Fibroblast of skin of right quadriceps (primary cell): Measurements from ENCODE around the gene PLCD4.

Experiments used
- DNase-seq: peaks from one replicate; pipeline ENCODE4 v3.0.0-alpha.2; 2013

PLCD4 gene

DNA sequence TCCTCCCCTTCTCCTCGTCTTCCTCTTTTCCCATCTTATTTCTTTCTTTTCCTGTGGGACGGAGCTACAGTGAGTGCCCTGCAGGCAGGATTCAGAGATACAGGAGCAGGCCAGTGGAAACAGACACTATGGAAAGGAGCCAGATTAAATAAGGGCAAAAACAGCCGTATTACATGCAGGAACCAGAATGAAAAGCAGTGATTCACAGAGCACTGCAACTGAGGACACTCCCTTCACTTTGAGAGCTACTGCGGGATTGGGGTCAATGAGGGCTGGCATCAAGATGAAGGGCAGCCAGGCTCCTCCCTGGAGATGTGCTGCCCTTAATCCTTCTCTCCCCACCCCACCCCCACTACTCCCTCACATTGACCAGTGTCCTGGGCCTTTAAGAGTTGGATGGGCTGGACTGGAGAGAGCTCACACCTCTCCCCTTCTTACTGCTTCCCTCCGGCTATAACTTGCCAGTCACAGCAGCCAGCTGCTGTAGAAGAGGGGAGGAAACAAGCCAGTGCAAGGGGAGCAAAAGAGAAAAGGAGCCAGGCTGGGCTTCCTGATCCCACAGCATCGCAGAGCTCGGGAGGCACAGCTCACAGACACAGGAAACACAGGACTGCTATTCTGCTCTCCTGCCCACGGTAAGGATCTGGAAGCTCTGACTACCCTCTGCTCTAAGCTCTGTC is at the start of gene PLCD4:
Gene PLCD4, plus strand, starts transcription at position 464 of the 680 bp plus-strand sequence. CDS start 7,841 bp downstream, outside the sequence.
- peak; percentile 50 for DNase-seq

DNA sequence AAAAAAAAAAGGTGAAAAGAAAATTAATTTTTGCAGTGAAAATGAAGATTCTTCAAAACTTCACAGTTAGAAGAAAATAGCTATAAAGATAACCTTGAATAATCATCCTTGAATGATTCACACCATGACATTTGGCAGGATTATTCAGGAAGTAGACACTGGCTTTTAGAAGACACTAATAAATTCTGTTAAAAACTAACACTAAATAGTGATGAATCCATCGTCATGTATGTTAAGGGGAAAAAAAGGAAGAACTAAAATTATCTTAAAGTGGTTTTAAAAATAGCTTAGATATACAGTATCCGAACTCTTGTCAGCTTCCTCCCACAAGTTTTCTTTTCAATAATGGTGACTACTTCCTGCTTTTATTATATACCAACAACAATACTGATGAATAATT is 49.8 kb upstream of the PLCD4 start:
- DNase-seq = no peak

- no peak for DNase-seq
Measured at GRCh38 chr2:218558986-218559385, 48.7 kb upstream of the PLCD4 start.

DNA sequence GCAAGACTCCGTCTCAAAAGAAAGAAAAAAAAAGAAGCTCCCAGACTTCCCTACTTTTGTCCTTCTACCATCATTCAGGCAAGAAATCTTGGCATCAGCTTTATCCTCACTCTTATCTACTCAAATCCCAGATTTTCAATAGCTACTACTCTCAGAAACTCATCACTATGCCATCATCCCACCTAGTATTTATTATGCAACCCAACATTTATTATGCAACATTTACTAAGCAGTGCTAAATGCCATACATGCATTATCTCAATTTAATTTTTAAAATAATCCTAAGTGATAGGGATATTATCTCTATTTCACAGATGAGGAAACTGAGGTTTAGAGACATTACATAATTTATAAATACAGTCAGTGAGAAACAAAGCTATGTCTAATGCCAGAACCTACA is 43.6 kb upstream of the PLCD4 start:
- DNase-seq = no peak

DNA sequence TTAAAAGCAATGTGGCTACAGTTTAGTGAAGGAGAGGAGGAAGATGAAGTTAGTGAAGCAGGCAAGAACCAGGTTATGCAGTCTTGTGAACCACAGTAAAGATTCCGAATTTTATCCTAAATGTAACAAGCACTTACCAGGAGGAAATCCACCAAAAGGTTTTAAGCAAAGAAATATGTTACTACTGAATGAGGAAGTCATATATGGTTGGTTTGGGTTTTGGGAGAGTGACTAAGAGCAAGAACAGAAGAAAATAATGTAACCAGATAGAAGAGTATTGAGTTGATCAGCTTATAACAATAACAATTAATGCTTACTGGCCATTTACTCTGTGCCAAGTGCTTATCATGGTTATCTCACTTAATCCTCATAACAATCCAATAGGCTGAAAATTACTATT is 41.4 kb upstream of the PLCD4 start:
- DNase-seq = no peak

DNA sequence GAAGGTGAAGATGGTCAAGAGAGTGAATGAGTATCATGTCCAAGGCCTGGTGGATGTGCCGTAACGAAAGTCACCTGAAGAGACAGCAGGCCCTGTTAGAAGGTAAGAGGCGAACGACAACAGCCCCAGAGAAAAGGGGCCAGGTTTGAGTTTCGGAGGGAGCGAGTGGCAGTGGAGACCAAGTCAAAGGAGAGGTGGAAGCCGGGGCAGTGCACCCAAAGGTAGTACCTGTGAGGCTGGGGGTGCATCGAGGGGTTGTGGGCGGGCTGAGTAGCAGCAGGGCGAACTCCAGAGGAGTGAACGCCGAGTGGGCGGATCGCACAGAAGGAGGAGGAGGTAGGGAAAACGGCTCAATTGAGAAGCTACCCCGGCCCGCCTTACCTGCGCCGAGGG is 39.9 kb upstream of the PLCD4 start:
- no peak for DNase-seq

DNA sequence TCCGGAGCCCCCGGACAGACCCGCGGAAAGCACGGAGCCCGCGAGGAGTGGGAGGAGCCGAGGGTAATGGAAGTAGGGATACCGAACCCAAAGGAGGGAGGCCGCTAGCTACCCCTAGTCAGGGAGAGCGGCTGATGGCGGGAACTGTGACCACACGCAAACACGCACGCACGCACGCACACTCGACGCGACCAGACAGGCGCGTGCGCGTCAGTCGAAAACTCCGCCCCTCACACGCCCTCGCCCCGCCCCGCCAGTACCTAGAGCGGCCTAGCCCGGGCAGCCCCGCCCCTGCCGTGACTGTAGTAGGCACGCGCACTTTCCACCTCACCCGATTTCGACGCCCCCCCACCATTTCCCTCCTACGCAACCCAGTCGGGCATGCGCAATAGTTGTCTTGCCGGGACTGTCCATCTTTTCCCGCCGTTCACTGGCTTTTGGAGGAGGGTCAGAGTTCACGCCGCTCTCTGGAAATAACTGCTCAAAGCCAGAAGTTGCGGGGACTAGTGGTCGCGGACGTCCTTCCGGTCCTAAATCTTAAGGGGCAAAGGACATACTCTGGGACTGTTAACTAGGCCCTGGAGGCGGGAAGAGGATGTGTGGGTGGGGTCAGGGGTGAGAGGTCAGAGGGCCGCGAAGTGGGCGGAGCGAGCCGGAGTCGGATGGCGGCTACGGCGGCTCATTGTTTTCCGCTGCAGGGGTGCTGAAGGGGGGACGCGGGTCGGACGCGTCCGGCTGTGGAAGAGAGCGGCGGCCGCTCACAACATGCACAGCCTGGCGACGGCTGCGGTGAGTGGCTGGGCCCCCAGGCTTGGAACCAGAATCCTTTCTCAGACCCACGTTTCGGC is 39.3 kb upstream of the PLCD4 start, which contains the start of the genes CNOT9 and USP37:
Gene CNOT9, plus strand, starts transcription at position 650 of the 848 bp plus-strand sequence. Its CDS starts 116 bp downstream, at position 766.
Gene USP37, minus strand, starts transcription at position 162 of the 848 bp plus-strand sequence. CDS start 9,698 bp downstream, outside the sequence.
- peak; percentile 98 for DNase-seq

GRCh38 chr2:218569038-218569431 is 38.7 kb upstream of the PLCD4 start:
- DNase-seq = peak; percentile 35

DNA sequence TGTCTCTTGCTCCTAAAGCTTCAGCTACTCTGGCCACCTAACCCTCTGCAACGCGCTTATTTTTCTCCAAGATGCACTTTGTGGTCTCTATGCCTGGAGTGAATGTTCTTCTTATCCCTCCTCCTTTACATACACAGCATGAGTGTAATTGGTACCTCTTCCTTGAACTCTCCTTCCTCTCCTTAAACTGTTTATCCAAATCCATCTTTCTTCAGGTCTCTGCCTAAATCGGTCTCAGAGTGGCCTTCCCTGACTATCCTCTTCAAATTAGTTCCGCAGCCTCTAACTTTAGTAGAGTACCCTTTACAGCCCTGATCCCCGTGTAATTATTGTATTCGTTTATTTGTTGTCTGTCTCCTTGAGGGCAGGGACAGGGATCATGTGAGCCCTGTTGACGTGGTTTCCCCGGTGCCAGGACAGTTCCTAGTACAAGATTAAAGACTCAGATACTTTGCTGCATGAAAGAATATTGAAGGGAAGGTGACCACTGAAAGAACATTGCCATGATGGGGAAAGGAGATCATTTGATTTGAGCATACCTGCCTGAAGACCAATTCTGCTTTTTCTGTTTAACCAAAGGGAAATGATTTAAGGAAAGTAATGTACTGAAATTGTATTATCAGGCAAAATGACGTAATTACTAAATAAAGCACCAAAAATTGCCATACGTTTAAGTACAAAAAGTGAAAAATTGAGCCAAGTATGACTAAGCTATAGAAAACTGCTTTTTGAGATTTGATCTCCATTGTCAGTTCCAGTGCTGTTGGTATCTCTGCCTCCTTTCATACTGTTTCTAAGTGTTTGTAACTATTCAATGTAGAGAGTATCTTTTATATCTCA is 37.8 kb upstream of the PLCD4 start:
- DNase-seq = peak; percentile 14

DNA sequence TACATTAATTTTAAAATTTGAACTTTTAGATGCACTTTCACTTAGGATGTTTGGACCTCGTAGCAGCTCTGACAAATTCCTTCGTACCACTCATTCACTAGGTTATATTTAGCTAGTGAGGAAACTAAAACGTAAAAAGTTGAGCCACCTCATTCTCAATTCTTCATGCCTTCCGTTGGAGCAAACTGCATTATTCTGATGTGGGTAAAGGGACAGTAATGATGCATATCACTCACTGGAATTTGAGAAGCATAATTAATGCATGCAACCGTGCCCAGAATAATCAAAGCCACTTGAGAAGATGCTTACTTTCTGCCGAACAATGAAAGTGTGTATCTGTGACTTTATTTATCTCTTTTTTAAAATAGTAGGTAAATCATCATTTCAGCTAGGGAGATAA is 36.8 kb upstream of the PLCD4 start:
- peak; percentile 32 for DNase-seq

DNA sequence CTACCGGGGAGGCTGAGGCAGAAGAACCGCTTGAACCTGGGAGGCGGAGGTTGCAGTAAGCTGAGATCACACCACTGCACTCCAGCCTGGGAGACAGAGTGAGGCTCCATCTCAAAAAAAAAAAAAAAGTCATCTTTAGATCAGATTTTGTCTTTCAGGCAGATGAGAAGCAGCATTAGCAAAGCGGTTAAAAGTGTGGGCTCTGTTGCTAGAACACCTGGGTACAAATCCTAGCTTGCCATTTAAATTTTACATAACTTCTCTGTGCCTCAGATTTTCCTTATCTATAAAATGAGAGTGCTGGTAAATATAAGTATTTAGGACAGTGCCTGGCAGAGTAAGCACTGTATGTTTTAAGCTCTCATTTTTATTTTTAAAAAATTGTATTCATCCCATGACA is 30.8 kb upstream of the PLCD4 start:
- DNase-seq = no peak

GRCh38 chr2:218577482-218578220 is 30.0 kb upstream of the PLCD4 start:
- no peak for DNase-seq

- no peak for DNase-seq
Measured at GRCh38 chr2:218578272-218578877, 29.3 kb upstream of the PLCD4 start.

- DNase-seq = peak; percentile 82
Measured at GRCh38 chr2:218582076-218582475, 25.6 kb upstream of the PLCD4 start.

DNA sequence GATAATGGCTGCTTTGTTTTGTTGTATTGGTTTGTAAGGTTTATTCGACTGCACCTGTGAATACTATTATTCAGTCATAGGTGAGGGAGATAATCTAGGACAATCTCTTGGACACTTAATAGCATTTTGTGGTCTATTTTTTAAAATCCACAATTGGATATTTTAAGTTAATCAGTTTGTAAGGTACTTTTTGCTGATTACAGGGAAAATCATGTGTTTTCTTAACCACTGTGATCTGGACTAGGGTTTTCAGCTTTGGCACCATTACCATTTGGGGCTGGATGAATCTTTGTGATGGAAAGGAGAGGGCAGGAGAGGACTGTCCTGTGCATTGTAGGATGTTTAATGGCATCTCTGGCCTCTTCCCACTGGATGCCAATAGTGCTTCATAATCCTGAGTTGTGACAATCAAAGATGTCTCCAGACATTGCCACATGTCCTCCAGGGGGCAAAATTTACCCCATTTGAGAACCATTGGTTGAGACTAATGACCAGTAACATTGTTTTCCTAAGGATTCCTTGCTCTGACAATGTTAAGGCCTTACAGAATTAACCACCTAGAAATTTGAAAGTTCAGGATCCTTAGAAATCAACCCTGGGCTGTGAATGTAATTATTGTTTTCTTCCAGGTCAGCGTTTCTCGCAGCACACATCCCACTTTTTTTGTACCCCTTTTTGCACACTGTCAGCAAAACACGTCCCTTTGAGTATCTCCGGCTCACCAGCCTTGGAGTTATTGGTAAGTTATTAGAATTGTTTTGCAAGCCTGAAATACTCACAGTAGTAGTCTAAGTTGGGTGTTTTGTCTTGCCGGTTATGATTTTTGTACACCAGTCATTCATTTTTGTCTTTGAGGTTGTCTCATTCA is 23.5 kb upstream of the PLCD4 start:
- DNase-seq = no peak

DNA sequence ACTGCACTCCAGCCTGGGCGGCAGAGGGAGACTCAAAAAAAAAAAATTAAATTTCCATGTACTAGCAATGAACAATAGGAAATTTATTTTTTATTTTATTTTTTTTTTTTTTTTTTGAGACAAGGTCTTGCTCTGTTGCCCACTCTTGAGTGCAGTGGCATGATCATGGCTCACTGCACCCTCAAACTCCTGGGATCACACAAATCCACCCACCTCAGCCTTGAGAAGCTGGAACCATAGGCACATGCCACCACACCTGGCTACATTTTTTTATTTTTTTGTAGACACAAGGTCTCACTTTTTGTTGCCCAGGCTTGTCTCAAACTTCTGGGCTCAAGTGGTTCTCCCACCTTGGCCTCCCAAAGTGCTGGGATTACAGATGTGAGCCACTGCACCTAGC is 22.2 kb upstream of the PLCD4 start:
- no peak for DNase-seq

GRCh38 chr2:218605432-218605831 is 2.3 kb upstream of the PLCD4 start:
- peak; percentile 69 for DNase-seq

DNA sequence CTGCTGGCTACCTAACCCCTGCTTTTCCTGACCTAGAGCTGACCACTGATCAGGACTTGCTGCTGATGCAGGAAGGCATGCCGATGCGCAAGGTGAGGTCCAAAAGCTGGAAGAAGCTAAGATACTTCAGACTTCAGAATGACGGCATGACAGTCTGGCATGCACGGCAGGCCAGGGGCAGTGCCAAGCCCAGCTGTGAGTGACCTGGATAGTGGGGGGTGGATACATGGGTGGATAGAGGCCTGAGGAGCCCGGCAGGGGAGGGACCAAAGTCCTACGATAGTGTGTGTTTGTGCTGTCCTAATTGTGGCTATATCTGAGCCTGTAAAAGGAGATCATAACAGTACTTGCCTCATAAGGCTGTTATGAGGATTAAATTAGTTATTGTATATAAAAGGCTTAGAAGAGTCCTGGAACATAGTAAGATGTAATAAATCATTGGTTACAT is 8.2 kb downstream of the PLCD4 start:
- DNase-seq = no peak

DNA sequence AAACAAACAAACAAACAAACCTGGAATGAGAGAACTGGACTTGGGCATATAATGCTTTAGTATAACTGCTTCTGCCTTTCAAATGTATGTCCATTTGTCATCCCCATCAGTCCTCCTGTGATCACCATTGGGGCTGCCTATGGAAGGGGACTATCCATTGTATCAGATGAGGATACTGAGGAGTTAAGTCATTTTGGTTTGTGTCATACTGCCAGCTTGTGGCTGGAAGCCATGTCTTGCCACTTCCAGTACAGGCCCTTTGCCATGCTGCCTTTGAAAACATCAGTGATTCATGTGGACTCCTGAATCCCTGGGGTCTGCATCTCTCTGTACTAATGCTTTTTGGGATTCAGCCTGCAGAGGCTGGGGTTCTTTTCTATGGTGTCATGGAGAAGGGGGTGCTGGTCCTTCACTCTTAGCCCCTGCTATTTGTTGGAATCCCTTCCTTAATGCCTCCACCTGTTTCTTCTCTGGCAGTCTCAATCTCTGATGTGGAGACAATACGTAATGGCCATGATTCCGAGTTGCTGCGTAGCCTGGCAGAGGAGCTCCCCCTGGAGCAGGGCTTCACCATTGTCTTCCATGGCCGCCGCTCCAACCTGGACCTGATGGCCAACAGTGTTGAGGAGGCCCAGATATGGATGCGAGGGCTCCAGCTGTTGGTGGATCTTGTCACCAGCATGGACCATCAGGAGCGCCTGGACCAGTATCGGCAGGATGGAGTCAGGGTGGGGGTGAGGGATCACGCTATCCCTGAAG is 10.6 kb downstream of the PLCD4 start:
- no peak for DNase-seq

- no peak for DNase-seq
Measured at GRCh38 chr2:218621007-218621406, 13.3 kb downstream of the PLCD4 start.
